SKM-1 (cell line): ENCODE measurements around the gene TRAPPC4.
"Not testable (repeated sequence)": the region's sequence is repeated elsewhere in the genome, so short reads cannot be mapped to it uniquely, and the experiment has no call there.

ENCODE experiments used
- DNase-seq: peaks from one replicate; lab custom pipeline; 2025; ENCODE audit not compliant: unreplicated experiment; lab: John Stamatoyannopoulos, UW

Gene TRAPPC4

GRCh38 chr11:119012629-119013170 lies 5.9 kb upstream of the TRAPPC4 start:
- no peak for DNase-seq

DNA sequence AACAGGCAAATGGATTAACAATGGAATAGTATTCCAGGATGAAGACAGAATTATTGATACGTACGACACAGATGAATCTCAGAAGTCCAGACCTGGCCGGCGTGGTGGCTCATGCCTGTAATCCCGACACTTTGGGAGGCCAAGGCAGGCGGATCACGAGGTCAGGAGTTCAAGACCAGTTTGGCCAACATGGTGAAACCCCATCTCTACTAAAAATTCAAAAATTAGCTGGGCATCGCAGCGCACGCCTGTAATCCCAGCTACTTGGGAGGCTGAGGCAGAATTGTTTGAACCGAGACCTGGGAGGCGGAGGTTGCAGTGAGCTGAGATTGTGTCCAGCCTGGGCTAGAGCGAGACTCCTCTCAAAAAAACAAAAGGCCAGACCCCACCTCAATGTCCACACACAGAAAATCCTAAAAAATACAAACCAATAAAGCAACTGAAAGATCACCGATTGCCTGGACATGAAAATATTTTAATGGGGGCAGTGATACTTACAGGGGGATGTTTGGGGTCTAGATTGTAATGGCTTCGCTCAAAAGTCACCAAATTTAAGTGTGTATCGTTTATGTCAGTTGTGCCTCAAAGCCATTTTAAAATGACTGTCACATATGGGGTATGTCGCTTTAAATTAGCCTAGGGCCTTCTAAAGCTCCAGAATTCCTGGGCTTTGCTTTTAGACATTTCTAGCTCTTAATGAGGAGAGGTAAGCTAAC lies 4.2 kb upstream of the TRAPPC4 start:
- DNase-seq: no peak

DNA sequence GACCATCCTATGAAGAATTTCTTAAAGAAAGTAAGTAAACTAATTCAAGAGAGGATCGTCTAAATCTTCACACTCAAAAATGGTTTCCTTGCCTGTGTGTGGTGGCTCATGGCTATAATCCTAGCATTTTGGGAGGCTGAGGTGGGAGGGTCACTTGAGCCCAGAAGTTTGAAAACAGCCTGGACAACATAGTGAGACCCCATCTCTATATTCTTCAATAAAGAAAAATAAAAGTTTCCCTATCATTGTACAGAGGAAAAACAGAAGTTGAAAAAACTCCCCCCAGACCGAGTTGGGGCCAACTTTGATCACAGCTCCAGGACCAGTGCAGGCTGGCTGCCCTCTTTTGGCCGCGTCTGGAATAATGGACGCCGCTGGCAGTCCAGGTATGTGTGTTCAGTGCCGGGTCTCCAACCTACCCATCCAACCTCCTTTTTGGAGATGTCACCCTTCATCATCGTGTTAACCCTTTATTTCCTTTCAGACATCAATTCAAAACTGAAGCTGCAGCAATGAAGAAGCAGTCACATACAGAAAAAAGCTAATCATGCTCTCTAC lies 3.4 kb upstream of the TRAPPC4 start:
- no peak for DNase-seq

DNA sequence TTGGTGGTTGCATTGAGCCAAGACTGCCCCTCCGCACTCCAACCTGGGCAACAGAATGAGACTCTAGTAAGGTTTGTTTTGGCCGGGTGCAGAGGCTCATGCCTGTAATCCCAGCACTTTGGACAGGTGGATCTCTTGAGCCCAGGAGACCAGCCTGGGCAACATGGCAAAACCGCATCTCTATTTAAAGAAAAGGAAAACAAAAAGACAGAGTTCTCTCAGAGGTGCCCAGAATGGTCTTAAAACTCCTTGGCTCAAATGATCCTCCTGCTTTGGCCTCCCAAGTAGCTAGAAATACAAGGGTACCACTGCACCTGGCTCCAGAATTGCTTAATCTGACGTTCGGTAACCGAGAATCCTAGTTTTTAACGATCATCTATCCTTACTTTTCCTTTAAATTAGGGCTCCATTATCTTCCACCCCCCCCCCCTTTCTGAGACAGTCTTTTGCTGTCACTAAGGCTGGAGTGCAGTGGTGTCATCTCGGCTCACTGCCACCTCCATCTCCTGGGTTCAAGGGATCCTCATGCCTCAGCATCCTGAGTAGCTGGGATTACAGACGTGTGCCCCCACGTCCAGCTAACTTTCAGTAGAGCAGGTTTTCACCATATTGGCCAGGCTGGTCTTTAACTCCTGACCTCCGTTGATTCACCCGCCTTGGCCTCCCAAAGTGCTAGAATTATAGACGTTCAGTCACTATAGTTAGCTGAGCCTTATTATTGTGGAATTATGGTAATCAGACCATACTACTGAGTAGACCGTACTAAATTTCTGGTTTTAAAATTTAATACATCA lies 2.2 kb upstream of the TRAPPC4 start:
- no peak for DNase-seq

DNA sequence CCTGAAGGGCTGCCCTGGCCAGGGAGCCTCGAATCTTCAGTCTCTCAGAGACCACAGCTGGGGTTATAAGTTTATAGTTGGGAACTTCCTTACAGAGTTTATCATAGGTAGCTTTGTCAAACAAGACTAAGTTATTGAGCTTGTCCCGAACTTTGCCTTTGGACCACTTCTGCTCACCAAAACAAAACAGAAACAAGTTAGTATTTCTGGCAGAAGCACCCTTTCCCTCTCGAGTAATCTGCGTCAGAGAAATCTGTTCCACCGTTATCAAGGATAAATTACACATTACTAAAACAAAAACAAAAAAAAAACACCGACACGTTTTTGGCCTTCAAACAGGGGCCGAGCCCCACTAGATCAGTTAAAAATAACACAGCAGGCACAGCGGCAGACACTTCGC lies 1.2 kb upstream of the TRAPPC4 start:
- not testable (repeated sequence) for DNase-seq

- DNase-seq: no peak
Measured at GRCh38 chr11:119019996-119020395, 1.4 kb downstream of the TRAPPC4 start.

- DNase-seq: no peak
Measured at GRCh38 chr11:119021631-119022030, 3.1 kb downstream of the TRAPPC4 start.

GRCh38 chr11:119023741-119024140 lies 5.2 kb downstream of the TRAPPC4 start:
- no peak for DNase-seq

GRCh38 chr11:119024430-119025098 lies 6.0 kb downstream of the TRAPPC4 start:
- DNase-seq: no peak

GRCh38 chr11:119025099-119025473 lies 6.5 kb downstream of the TRAPPC4 start:
- no peak for DNase-seq

GRCh38 chr11:119025541-119025940 lies 7.0 kb downstream of the TRAPPC4 start:
- no peak for DNase-seq

- DNase-seq: no peak
Measured at GRCh38 chr11:119025978-119026766, 7.6 kb downstream of the TRAPPC4 start.

- DNase-seq: no peak
Measured at GRCh38 chr11:119026970-119027369, 8.4 kb downstream of the TRAPPC4 start.

DNA sequence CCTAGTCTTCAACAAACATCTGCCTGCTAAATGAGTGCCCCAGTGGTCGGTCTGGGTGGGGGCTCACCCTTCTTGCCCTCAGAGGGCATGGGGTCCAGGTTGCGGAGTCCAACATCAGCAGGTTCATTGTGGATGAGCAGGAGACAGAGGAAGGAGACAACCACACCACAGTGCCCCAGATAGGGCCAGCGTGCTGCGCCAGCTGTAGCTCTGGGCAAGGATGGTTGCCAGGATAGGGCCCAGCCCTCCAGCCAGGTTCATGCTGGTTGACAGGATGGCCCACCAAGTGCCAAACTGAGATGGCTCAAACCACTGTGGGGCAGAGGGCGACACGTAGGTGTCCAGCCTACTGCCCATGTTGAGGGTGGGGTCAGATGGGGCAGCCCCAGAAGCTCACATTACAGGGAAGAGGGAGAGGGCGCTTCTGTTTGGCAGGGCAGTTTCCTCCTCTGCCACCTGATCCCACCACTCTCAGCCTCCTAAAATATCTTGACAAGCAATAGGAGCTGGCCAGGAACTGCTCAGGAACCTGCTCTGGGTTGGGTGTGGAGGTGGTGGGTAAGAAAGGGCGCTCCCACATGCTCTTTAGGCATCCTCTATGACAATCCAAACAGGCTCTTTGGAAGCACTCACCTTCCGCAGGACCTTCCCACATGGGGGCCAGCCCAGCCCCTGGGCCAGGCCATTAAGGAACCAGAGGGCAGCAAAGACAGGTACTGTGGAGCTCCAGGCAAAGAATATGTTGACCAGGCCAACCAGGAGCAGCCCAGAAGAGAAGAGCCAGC lies 9.2 kb downstream of the TRAPPC4 start:
- no peak for DNase-seq

DNA sequence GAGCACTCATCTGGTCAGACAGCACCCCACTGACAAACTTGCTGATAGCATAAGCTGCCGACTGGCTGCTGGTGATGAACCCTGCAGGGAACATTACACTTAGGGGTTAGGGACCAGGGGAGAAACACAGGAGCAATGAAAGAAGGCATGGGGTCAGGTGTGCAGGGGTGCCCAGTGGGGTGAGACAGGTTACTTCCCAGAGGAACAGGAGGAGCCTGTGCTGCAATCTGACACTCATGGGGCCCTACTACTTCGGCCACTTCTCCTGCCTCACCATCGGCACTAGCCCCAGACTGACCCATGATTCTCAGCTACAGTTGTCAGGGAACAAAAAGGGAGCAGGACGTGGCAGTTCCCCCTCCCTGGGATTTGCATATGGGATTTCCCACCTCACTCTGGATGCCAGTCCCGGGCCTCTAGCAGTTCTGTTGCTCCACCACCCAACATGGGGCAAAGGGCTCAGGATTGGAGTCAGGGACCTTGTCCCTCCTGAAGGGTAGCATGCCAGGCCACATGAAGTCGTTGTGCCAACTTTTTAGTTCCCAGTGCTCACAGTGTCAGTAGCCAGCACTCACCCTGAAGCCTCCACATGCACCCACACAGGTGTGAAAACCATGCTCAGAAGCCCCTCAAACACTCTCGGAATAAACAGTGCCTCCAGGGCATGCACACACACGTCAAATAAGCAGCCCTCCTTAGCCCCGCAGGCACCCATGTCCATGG lies 9.9 kb downstream of the TRAPPC4 start:
- DNase-seq: no peak

DNA sequence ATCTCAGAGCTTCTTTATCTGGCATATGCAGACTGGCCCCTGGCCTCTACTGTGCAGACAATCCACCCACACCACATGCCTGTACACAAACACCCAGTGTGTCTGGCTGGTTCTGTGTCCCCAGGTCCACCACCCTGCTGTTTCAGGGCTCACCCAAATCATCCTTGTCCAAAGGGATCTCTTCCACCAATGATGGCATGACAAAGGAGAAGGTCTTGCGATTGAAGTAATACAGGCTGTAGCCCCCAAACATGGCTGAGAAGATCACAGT lies 10.4 kb downstream of the TRAPPC4 start:
- no peak for DNase-seq

DNA sequence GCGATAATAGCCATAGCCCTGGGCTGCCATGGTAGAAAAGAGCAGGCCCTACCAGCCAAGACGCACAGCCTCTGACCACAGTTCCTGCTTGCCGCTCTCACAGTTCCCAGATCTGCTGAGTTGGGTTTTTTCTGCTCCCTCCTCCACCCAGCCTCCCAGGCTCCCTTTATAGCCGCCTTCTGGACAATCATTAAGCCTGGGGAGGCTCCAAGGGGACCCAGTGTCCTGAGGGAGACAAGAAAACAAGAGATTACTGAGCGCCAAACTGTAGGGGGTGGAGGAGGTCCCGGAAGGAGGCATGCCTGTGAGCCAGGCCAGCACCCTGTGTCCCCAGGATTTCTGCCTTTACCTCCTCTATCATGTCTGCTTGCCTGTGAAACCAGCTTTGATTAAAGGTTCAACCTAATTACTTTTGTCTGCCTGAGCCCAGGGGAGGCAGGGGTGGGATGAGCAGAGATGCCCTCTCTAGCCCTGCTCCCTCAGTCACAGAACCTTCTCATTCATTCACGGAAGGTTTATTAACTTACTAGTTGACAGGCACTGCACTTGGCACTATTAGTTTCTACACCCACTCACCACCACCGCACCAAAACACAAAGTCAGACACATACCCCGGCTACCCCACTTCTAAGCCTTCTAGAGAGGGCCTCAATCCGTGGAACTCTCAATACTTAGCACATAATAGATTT lies 10.9 kb downstream of the TRAPPC4 start:
- DNase-seq: no peak

GRCh38 chr11:119030029-119030328 lies 11.4 kb downstream of the TRAPPC4 start:
- no peak for DNase-seq
